ENCODE data around the gene ZNF728.
"Not testable (repeated sequence)": the region's sequence is repeated elsewhere in the genome, so short reads cannot be mapped to it uniquely, and the experiment has no call there.

The ZNF728 gene

GRCh38 chr19:23002690-23003422, at the start of gene ZNF728:
TSS of gene ZNF728 (minus strand) at chr19:23003176. CDS start at chr19:23003030, 146 bp downstream.
- no peak for DNase-seq (ENCODE audit: low read depth in 2 of 2, low spot score in 1 of 2)

GRCh38 chr19:23052349-23052748, 49.4 kb upstream of the ZNF728 start:
- DNase-seq (ENCODE audit: low read depth in 2 of 2, low spot score in 1 of 2) = no peak

GRCh38 chr19:23049256-23049655, 46.3 kb upstream of the ZNF728 start:
- DNase-seq (ENCODE audit: low read depth in 2 of 2, low spot score in 1 of 2) = no peak

- DNase-seq (ENCODE audit: low read depth in 2 of 2, low spot score in 1 of 2) = no peak
Measured at GRCh38 chr19:23046743-23047142, 43.8 kb upstream of the ZNF728 start.

DNA sequence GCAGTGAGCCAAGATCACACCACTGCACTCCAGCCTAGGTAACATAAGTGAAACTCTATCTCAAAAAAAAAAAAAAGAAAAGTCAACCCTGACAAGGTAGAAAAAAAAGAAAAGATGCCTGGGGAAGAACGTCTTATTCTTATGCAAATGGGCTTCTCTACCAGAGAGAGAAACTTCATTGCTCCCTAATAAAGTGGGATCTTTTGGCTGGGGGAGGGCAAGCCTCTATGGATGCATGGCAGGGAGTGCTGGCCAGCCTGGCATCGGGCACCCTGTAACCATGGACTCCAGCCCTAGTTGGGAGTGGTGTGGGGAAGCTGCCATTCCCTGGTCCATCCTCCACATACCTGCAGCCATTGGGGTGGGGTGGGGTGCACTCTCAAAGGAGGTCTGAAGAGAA, 30.7 kb upstream of the ZNF728 start:
- no peak for DNase-seq (ENCODE audit: low read depth in 2 of 2, low spot score in 1 of 2)

- no peak for DNase-seq (ENCODE audit: low read depth in 2 of 2, low spot score in 1 of 2)
Measured at GRCh38 chr19:23015660-23016059, 12.7 kb upstream of the ZNF728 start.

DNA sequence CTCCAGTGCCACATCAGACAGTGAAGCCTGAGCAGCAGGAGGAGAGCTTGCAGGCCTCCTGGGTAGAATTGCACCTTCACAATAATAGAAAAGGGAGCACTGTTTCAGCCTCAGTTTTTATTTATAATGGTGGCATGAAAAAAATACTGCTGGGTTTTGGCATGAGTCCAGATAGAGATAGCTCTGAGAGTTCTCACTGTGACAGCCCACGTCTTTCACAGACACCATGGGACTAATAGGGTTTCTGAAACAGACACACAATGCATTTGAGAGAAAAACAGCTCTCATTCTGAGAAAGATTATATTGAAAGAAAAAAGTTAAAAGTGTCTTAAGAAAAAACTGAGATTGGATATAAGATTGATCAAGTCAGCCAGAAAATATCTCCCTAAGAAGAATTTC, 8.0 kb downstream of the ZNF728 start:
- DNase-seq (ENCODE audit: low read depth in 2 of 2, low spot score in 1 of 2) = not testable (repeated sequence)

- DNase-seq (ENCODE audit: low read depth in 2 of 2, low spot score in 1 of 2) = no peak
Measured at GRCh38 chr19:22976248-22976647, 26.7 kb downstream of the ZNF728 start.

DNA sequence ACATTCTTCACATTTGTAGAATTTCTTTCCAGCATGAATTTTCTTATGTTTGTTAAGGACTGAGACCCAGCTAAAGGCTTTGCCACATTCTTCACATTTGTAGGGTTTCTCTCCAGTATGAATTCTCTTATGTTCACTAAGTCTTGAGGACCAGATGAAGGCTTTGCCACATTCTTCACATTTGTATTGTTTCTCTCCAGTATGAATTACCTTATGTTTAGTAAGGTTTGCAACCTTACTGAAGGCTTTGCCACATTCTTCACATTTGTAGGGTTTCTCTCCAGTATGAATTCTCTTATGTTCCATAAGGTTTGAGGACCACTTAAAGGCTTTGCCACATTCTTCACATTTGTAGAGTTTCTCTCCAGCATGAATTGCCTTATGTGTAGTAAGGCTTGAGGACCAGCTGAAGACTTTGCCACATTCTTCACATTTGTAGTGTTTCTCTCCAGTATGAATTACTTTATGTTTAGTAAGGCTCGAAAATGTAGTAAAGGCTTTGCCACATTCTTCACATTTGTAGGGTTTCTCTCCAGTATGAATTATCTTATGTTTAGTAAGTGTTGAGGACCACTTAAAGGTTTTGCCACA, 27.3 kb downstream of the ZNF728 start:
- DNase-seq (ENCODE audit: low read depth in 2 of 2, low spot score in 1 of 2) = not testable (repeated sequence)

- DNase-seq (ENCODE audit: low read depth in 2 of 2, low spot score in 1 of 2) = no peak
Measured at GRCh38 chr19:22945560-22945959, 57.4 kb downstream of the ZNF728 start.

GRCh38 chr19:22935151-22935550, 67.8 kb downstream of the ZNF728 start:
- DNase-seq (ENCODE audit: low read depth in 2 of 2, low spot score in 1 of 2) = no peak

GRCh38 chr19:22927576-22927975, 75.4 kb downstream of the ZNF728 start:
- not testable (repeated sequence) for DNase-seq (ENCODE audit: low read depth in 2 of 2, low spot score in 1 of 2)

DNA sequence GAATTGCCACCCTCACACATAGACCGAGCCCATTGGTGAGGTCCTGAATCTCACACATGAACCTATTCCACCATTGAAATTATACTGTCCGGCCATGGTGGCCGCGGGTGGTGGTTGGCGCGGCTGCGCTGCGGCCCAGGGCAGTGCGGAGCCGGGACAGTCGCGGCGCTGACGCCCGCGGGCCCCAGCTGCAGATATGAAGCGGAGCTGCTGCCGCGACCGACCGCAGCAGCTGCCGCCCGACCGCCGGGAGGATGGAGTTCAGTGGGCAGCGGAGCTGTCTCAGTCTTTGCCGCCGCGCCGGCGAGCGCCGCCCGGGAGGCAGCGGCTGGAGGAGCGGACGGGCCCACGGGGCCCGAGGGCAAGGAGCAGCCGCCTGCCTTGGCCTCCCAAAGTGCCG, 77.8 kb downstream of the ZNF728 start:
- DNase-seq (ENCODE audit: low read depth in 2 of 2, low spot score in 1 of 2) = not testable (repeated sequence)

All from stimulated activated CD8-positive, alpha-beta memory T cell treated with anti-CD3 and anti-CD28 coated beads, Interleukin-4, amount 100 ng/mL, for 4 hours (primary cell).